ENCODE measurements around the gene SLIT3.

SLIT3 gene

DNA sequence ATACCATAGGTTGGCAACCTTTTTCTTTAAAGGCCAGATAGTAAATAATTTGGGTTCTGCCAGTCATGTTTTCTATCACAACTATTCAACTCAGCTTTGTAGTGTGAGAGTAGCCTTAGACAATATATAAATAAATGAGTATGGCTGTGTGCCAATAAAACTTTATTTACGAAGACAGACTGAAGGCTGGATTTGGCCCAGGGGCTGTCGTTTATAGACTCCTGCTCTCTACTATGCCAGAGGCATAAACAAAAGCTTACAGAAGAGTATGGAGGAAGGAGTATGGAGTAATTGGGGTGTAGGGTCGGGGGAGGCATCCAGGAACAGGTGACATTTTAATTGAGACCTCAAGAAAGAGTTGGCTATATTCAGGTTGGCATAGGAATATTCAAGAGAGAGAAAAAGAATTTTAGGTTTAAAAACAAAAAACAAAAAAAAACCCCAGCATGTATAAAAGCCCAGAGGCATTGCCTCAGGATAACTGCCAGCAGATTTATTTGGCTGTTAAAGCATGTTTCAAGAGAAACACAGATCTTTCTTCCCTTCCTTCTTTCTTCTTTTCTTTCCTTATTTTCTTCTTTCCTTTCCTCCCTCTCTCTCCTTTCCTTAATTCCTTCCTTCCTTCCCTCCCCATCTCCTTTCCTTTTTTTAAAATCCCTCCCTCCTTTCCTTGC is 39.9 kb downstream of the SLIT3 start:
- DNase-seq: no peak

GRCh38 chr5:169258372-169259000 is 42.5 kb downstream of the SLIT3 start:
- no peak for DNase-seq

DNA sequence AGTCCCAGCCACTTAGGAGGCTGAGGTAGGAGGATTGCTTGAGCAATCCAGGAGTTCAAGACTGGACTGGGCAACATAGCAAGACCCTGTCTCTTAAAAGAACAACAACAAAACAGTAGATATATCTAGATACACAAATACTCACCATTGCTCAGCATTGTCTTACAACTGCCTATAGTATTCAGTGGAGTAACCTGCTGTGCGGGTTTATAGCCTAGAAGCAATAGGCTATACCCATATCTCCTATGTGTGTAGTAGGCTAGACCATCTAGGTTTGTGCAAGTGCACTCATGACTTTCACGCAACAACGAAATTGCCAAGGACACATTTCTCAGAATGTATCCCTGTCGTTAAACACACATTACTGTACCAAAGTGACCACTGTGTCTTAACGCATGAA is 44.7 kb downstream of the SLIT3 start:
- DNase-seq: no peak

- no peak for DNase-seq
Measured at GRCh38 chr5:169253071-169253470, 47.9 kb downstream of the SLIT3 start.

DNA sequence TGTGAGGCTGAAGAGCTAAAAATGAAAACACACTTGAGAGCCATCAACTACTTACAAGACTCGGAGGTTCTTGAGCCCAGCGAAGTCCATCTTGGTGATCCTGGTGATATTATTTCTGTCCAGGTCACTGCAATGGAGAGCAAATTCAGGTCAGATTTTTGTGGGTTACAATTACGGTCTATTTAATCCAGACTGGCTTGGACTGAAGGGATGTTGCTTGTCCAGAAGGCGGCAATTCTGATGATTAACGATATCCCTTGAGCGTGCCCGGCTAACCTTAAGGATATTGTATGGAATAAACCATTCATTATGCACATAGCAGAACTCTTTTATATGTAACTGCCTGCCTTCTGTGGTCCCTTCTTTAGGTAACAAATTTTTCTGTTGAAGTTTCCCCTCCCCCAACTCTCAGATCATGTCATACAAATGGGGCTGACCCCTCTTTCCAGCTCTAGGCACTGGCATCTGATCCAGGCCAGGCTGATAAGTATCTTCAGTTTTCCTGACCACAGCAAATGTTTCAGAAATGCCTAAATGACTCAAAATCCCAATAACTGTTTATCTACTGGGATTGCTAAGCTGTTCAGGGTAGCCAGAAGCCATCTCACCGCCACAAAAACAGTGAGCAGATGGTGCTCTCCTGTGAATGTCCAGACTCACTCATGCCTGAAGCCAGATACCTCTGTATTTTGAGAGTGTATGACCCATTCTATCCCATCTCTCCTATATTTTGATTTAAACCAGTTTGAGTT is 49.4 kb downstream of the SLIT3 start:
- no peak for DNase-seq

DNA sequence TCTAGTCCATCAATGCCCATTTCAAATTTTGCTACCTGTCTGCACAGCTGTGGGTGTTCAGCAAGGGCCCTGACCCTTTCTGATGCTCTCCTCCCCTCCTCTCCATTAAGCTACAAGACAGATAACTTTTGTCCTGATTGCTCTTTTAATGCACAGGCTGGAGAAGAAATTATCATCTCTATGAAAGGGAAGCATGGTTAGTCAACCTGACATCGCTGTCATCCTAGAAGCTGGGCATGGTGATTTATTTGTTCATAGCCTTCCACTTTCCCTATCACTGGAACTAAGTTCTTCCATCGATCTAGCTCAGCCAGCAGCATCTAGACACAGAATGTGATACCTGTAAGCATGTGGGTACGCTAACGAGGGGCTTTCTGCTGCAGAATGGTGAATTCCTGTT is 50.1 kb downstream of the SLIT3 start:
- no peak for DNase-seq

DNA sequence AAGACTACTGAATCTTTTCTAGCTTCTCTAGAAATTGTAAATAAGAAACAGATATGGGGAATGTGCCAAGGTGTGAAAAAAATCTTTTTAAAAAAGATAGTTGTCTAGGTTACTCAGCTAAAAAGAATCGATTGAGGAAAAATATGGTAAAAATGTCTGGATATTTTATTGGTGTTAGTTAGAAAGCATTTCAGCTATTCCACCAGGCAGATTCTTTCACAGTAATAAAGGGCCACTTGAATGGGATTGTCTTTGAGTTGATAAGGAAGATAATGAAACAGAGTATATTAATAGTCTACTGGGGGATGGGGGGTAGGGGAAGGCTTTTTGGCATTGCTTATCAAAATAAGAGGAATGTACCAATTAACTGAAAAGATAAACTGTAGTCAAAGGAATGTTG is 51.9 kb downstream of the SLIT3 start:
- no peak for DNase-seq

DNA sequence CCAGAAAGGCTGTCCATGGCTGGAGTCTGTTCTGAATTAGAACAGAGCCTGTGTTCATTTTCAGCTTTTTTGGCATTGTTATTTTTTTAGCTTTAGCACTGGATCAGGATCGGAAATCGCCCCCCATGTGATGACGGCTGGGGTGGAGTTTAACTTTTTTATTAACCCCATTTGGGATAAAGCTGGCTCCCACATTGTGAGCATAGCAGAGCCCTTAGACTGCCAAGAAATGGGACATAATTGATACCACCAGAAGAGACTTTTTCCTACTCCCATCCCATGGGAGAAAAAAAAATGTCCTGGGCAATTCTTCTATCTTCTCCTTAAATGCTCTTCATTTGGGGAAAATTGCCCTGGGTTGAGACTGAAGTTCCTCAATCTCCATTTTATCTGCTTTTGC is 52.4 kb downstream of the SLIT3 start:
- DNase-seq: no peak

DNA sequence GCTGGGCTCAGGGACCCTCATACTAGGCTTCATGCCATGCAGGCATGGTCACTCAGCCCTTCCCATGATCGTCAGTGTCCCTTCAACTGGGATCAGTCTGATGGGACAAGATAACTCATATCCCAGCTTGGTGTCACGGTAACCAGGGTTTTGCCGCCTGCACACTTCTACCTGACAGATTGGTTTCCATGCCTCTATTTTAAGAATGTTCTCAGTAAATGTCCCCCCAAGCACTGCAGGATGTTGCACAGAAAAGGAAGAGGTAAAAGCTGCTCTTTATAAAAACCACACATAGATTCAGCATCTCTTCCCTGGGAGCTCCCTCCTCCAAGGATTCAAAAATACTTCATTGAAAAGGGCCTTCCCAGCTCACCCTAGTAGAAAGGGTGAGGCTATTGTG is 56.1 kb downstream of the SLIT3 start:
- no peak for DNase-seq

GRCh38 chr5:169243651-169244422 is 57.1 kb downstream of the SLIT3 start:
- no peak for DNase-seq

DNA sequence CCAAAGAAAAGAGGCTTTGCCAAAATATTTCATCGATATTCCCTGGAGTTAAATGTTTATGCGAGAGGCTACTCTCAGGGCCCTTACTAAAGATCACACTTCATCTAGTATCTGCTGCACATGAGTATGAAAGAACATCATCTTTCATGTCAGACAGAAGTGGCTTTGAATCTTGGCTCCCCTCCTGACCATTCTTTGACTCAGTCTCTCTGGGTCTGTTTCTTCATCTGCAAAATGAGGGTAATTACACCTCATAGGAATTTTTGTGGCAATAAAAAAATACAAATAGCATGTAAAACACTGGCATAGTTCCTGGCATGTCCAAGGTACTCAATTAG is 58.1 kb downstream of the SLIT3 start:
- DNase-seq: no peak

DNA sequence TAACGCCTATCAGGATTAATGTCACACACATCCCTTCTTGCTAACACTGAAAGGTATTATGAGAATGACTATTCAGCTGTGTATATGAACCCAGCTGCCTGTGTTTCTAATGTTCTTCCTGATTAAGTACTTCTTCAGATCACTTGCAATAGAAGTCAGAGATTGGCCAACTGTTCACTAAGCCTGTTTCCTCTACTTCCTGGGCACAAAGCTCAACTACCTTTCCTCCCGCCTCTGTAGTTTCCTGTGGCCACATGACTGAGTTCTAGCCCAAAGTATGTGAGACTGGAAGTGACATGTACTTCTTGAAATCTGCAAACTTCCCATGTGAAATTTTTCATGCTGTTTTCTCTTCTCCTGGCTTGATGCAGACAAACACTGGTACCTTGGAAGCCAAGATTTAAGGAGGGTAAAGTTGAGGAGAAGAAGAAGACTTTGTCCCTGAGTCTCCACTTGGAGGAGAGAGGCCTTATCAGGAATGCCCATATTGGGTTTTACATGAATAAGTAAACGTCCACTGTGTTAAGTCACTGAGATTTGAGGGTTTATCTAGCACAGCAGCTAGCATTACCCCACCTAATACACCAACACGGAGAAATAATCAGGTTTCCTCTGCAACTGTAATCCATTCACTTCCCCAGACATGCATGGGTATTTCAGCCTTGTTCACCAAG is 58.6 kb downstream of the SLIT3 start:
- no peak for DNase-seq

DNA sequence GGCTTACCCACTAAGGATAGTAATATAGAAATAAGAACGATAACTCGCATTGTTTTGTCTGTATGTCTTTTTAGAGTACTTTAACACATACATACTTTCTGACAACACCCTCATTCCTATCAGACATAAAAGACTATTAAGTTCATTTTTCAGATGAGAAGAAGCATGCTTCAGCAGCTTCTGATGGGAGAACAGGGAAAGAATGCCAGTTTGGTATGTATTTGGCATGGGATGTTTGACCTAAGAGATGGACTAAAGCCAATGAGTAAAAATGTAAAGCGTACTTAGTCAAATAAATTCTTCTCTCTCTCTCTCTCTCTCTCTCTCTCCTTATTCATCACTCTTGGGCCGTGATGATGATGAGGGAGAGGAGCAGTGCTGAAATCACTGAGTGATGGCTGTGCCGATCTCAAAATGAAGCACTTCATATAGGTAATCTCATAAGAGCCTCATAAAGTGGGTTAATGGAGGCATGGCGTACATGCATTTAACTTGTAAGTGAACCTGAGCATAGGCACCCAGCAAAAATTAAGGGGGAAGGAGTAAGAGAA is 71.5 kb downstream of the SLIT3 start:
- DNase-seq: no peak

DNA sequence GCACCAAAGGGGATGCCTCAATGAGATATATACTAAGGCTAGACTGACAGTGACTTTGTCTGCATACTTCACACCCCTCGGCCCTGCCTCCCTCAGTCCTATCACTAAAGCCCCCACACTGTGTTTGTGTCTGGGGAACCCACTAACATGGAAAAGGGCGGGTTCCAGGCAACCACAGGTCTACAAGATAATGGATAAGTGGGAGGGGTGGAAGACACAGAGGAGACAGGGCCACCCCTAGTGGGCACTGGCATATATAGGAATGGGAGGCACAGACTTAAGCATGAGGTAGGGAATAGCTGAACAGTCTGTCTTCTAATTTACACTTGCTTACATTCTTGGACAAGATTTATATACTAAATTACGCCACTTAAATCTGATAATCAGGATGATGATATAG is 74.0 kb downstream of the SLIT3 start:
- DNase-seq: no peak

DNA sequence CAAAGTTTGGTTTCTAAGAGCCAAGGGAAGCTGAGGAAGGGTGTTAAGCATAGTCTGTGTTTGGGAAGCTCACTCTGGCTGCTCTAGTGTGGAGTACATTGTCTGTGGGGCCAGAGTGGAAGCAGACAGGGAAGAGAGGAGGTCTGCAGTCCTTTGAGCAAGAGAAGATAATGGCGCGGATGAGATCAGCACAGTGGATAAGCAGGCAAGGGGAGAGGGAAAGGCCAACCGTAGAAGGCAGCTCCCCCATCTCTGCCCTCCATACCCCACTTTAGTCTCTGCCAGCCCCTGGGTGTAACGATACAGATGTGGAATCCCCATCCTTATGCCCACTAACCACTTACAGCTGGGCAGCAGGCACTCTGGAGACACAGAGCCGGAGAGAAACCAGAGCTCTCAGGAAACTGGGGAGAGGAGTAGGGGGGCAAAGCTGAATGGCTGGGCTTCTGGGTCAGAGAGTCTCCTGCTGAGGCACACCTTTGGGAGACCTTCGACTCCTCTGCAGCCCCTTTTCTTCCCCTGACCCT is 75.0 kb downstream of the SLIT3 start:
- DNase-seq: no peak

DNA sequence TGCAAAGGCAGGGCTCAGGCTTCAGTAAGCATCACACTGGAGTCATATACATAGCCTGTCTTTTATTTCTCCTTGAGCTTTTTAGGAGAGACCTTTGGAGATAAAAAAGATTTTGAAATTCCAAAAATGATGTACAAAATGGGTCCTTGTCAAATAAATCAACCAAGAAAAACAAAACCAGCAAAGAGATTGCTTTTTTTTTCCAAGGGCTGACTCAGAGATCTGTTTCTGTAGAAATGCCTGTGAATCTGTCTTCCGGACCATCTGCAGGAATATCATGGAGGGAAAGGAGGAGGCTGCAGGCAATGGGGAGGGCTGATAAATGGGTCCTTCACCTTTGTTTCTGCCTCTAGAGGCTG is 77.4 kb downstream of the SLIT3 start:
- no peak for DNase-seq

DNA sequence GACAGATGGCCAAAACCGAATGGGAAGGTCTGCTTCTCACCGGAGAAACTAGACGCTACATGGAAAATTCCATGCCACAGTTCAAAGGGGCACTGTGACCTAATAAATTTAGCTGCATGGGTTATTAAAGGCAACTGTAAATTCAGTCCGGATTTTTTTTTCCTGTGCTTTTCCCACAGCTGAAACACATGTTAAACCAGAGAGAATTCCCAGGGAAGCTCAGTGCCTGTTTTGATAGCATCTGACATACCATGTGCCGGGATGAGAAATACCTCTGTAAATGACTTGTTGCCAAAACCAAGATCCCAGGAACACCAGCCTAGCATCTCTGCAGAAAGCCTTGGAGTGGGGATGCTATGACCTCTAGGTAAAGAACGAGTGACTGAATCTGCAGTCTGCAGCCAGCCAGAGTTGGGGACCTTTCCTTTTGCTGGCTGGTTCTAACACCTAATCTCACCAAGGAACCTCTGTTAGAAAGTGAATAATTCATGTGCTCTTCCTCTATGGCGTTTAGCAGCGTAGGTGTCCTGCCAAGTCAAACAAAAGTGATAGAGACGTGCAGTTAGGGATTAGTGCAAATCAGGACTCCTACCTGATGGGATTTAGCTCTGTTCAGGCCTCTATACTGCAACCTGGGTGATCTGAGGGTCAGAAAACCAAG is 77.9 kb downstream of the SLIT3 start:
- no peak for DNase-seq

DNA sequence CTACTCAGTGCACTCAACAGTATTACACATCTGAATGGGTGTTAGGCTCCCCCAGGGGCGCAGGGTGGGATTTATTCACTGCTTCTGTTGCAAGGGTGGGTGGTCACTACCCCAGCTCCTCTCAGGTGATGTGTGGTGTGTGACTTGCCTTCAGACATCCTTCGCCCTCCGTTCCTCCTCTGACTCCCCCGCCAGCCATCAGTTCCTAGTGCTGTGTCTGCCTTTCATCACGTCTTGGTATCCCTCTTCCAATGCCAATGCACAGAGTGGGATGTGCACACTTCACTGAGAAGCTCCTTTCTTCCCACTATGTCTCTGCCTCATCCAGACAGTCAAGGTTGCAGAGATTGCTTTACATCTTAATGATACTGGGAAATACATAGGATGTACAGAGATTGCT is 79.4 kb downstream of the SLIT3 start:
- DNase-seq: no peak

GRCh38 chr5:169219961-169220360 is 81.0 kb downstream of the SLIT3 start:
- no peak for DNase-seq

DNA sequence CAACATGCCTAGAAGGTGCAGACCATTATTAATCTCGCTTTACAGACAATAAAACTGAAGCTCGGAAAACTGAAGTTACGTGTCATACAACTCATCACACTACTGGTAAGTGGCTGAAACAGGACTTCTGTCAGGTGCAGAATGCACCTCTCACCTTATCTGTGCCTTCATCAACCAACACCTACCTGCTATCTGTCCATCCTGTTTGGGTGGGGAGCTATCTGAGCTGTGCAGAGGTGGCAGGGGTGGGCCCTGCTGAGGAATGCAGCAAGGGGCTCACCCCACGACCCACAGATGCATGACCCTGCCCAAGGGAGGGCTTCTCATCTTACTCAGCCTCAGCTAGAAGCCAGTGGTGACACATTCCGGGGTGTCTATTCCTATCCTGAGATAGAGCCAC is 81.6 kb downstream of the SLIT3 start:
- no peak for DNase-seq

DNA sequence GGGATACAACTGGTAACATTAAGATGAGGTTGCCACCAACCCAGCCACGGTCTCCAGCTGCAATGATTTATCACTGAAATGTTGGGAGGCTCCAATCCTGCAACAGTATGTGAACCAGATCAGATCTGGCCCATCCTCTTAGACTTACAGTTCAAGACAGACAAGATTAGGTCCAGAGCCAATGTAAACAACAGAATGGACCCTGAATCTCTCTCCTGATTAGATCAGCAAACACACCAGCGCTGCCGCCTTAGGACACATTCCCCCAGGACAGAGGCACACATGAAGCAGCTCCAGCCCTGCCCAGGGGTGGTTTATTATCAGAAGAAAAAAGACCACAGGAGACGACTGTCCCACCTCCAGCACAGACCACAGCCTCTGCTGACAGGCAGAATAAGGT is 82.1 kb downstream of the SLIT3 start:
- no peak for DNase-seq

DNA sequence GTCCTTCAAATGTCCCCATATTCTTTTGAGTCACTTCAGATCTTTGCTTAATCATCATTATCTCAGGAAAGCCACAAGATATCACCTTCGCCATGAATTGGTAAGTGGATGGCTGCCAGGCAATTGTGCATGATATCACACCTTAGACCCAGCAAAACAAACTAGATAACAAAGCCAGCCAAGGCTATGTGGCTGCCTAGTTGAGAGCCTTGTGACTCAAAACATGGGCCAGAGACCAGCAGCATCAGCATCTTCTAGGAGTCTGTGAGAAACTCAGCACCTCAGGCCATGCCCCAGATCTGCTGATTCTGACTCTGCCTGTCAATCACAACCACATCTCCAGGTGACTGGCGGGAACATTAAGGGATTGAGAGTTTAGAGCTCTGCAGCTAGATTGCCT is 82.8 kb downstream of the SLIT3 start:
- DNase-seq: no peak

All from NCI-H1436 treated with DMSO at 0.1 percent for 48 hours (cell line).